ENCODE results near the gene TPGS1.

TPGS1 gene

GRCh38 chr19:463483-464207 is 43.7 kb upstream of the TPGS1 start:
- Histone ChIP-seq H3K9me3 (ENCODE audit: insufficient read depth, low read depth, low read length) (peaks cover 9% of the 10 kb centered on the region), H4K91ac (ENCODE audit: low read depth, low read length) (no peak overlapping the region), H3K36me3 (ENCODE audit: control insufficient read depth in 1 of 2, insufficient read depth in 2 of 2, low read length in 2 of 2) (no peaks in the 10 kb centered on the region), H3K23ac (ENCODE audit: low read length) (no peak overlapping the region), H3K9ac (ENCODE audit: low read length) (no peak overlapping the region), H4K12ac (ENCODE audit: low read depth, low read length) (no peak overlapping the region), H3K4me1 (ENCODE audit: control insufficient read depth in 1 of 2, insufficient read depth in 2 of 2, low read length in 2 of 2) (peaks cover 2 to 6% of the 10 kb centered on the region in 2 experiments), H3K27ac (ENCODE audit: low read depth, low read length) (no peak overlapping the region), H3K14ac (ENCODE audit: low read length) (no peak overlapping the region), H2AK5ac (ENCODE audit: low read length) (no peak overlapping the region), H4K8ac (ENCODE audit: low read depth, low read length) (no peak overlapping the region), H3K79me1 (ENCODE audit: low read length) (peaks cover 7% of the 10 kb centered on the region), H3K4ac (ENCODE audit: low read depth, low read length) (no peak overlapping the region), H3K18ac (ENCODE audit: low read length) (no peak overlapping the region), H2BK12ac (ENCODE audit: low read length) (no peak overlapping the region), H2BK5ac (ENCODE audit: low read depth, low read length, poor library complexity) (no peak overlapping the region), H3K4me2 (ENCODE audit: low read length) (no peak overlapping the region), H3K4me3 (ENCODE audit: low read depth, low read length) (no peak overlapping the region), H3K79me2 (ENCODE audit: control insufficient read depth, insufficient read depth, low read length, poor library complexity) (no peaks in the 10 kb centered on the region), H2AFZ (ENCODE audit: insufficient read depth, low read length, poor library complexity) (no peak overlapping the region), H2BK120ac (ENCODE audit: insufficient read depth, low read length, poor library complexity) (no peak overlapping the region), H3K27me3 (ENCODE audit: insufficient read depth, low read length) (peaks cover 5% of the 10 kb centered on the region)
- no peak for DNase-seq
- no CpG with 5 or more reads among the region's 35 CpGs for WGBS (ENCODE audit: extremely low coverage, insufficient coverage, insufficient read length)

- H3K27me3 ChIP-seq (ENCODE audit: insufficient read depth, low read length): peaks cover 5% of the 10 kb centered on the region
- no CpG with 5 or more reads among the region's 9 CpGs for WGBS (ENCODE audit: extremely low coverage, insufficient coverage, insufficient read length)
- no peaks in the 10 kb centered on the region for H3K79me2 ChIP-seq (ENCODE audit: control insufficient read depth, insufficient read depth, low read length, poor library complexity)
- H3K36me3 ChIP-seq (ENCODE audit: control insufficient read depth in 1 of 2, insufficient read depth in 2 of 2, low read length in 2 of 2): no peaks in the 10 kb centered on the region
- H3K4me3 ChIP-seq (ENCODE audit: low read depth, low read length): no peak overlapping the region
- no peak overlapping the region for H2AK5ac ChIP-seq (ENCODE audit: low read length)
- no peak overlapping the region for H3K23ac ChIP-seq (ENCODE audit: low read length)
- no peak overlapping the region for H3K14ac ChIP-seq (ENCODE audit: low read length)
- H3K9ac ChIP-seq (ENCODE audit: low read length): no peak overlapping the region
- H2BK120ac ChIP-seq (ENCODE audit: insufficient read depth, low read length, poor library complexity): no peak overlapping the region
- peaks cover 10% of the 10 kb centered on the region for H3K9me3 ChIP-seq (ENCODE audit: insufficient read depth, low read depth, low read length)
- no peak overlapping the region for H3K27ac ChIP-seq (ENCODE audit: low read depth, low read length)
- peaks cover 2 to 6% of the 10 kb centered on the region in 2 experiments for H3K4me1 ChIP-seq (ENCODE audit: control insufficient read depth in 1 of 2, insufficient read depth in 2 of 2, low read length in 2 of 2)
- no peak overlapping the region for H2BK5ac ChIP-seq (ENCODE audit: low read depth, low read length, poor library complexity)
- H3K79me1 ChIP-seq (ENCODE audit: low read length): peaks cover 7% of the 10 kb centered on the region
- no peak for DNase-seq
- H4K91ac ChIP-seq (ENCODE audit: low read depth, low read length): no peak overlapping the region
- H4K12ac ChIP-seq (ENCODE audit: low read depth, low read length): no peak overlapping the region
- no peak overlapping the region for H3K18ac ChIP-seq (ENCODE audit: low read length)
- no peak overlapping the region for H3K4ac ChIP-seq (ENCODE audit: low read depth, low read length)
- H3K4me2 ChIP-seq (ENCODE audit: low read length): no peak overlapping the region
- no peak overlapping the region for H2AFZ ChIP-seq (ENCODE audit: insufficient read depth, low read length, poor library complexity)
- H4K8ac ChIP-seq (ENCODE audit: low read depth, low read length): no peak overlapping the region
- H2BK12ac ChIP-seq (ENCODE audit: low read length): no peak overlapping the region
These were observed 43.1 kb upstream of the TPGS1 start for GRCh38 chr19:464208-464545.

- peak overlapping the region; percentile 35 for H3K4me3 ChIP-seq (ENCODE audit: low read depth, low read length)
- no peak for DNase-seq
- no peaks in the 10 kb centered on the region for H3K36me3 ChIP-seq (ENCODE audit: control insufficient read depth in 1 of 2, insufficient read depth in 2 of 2, low read length in 2 of 2)
- H2BK12ac ChIP-seq (ENCODE audit: low read length): no peak overlapping the region
- WGBS (ENCODE audit: extremely low coverage, insufficient coverage, insufficient read length): 100% methylated on average over 2 of the region's 3 CpGs
- no peak overlapping the region for H3K18ac ChIP-seq (ENCODE audit: low read length)
- no peak overlapping the region for H3K23ac ChIP-seq (ENCODE audit: low read length)
- H3K27me3 ChIP-seq (ENCODE audit: insufficient read depth, low read length): peaks cover 5% of the 10 kb centered on the region
- no peak overlapping the region for H2AK5ac ChIP-seq (ENCODE audit: low read length)
- no peak overlapping the region for H2AFZ ChIP-seq (ENCODE audit: insufficient read depth, low read length, poor library complexity)
- no peak overlapping the region for H4K12ac ChIP-seq (ENCODE audit: low read depth, low read length)
- no peak overlapping the region for H3K4ac ChIP-seq (ENCODE audit: low read depth, low read length)
- no peak overlapping the region for H3K14ac ChIP-seq (ENCODE audit: low read length)
- no peaks in the 10 kb centered on the region for H3K79me2 ChIP-seq (ENCODE audit: control insufficient read depth, insufficient read depth, low read length, poor library complexity)
- no peak overlapping the region for H4K8ac ChIP-seq (ENCODE audit: low read depth, low read length)
- H3K9ac ChIP-seq (ENCODE audit: low read length): no peak overlapping the region
- peaks cover 2% of the 10 kb centered on the region in 2 experiments for H3K4me1 ChIP-seq (ENCODE audit: control insufficient read depth in 1 of 2, insufficient read depth in 2 of 2, low read length in 2 of 2)
- H4K91ac ChIP-seq (ENCODE audit: low read depth, low read length): no peak overlapping the region
- H2BK120ac ChIP-seq (ENCODE audit: insufficient read depth, low read length, poor library complexity): no peak overlapping the region
- H3K79me1 ChIP-seq (ENCODE audit: low read length): peaks cover 3% of the 10 kb centered on the region
- H2BK5ac ChIP-seq (ENCODE audit: low read depth, low read length, poor library complexity): no peak overlapping the region
- H3K27ac ChIP-seq (ENCODE audit: low read depth, low read length): no peak overlapping the region
- H3K4me2 ChIP-seq (ENCODE audit: low read length): no peak overlapping the region
- peaks cover 10% of the 10 kb centered on the region for H3K9me3 ChIP-seq (ENCODE audit: insufficient read depth, low read depth, low read length)
These were observed 42.1 kb upstream of the TPGS1 start for GRCh38 chr19:465056-465816.

- Histone ChIP-seq H3K4me3 (ENCODE audit: low read depth, low read length) (no peak overlapping the region), H2BK120ac (ENCODE audit: insufficient read depth, low read length, poor library complexity) (no peak overlapping the region)
These were observed 39.7 kb upstream of the TPGS1 start for GRCh38 chr19:467554-467953.

More at GRCh38 chr19:467554-467953, 39.7 kb upstream of the TPGS1 start:
- DNase-seq: no peak
- no peaks in the 10 kb centered on the region for H3K36me3 ChIP-seq (ENCODE audit: control insufficient read depth in 1 of 2, insufficient read depth in 2 of 2, low read length in 2 of 2)
- H4K12ac ChIP-seq (ENCODE audit: low read depth, low read length): no peak overlapping the region
- H2AK5ac ChIP-seq (ENCODE audit: low read length): no peak overlapping the region
- no peak overlapping the region for H2AFZ ChIP-seq (ENCODE audit: insufficient read depth, low read length, poor library complexity)
- H2BK12ac ChIP-seq (ENCODE audit: low read length): no peak overlapping the region
- peaks cover 10% of the 10 kb centered on the region for H3K9me3 ChIP-seq (ENCODE audit: insufficient read depth, low read depth, low read length)
- no peaks in the 10 kb centered on the region for H3K79me2 ChIP-seq (ENCODE audit: control insufficient read depth, insufficient read depth, low read length, poor library complexity)
- H3K27ac ChIP-seq (ENCODE audit: low read depth, low read length): no peak overlapping the region
- no peak overlapping the region for H2BK5ac ChIP-seq (ENCODE audit: low read depth, low read length, poor library complexity)
- no CpG with 5 or more reads among the region's 11 CpGs for whole genome bisulfite sequencing (ENCODE audit: extremely low coverage, insufficient coverage, insufficient read length)
- H3K4me2 ChIP-seq (ENCODE audit: low read length): no peak overlapping the region
- no peak overlapping the region for H3K18ac ChIP-seq (ENCODE audit: low read length)
- H4K8ac ChIP-seq (ENCODE audit: low read depth, low read length): no peak overlapping the region
- H3K4me1 ChIP-seq (ENCODE audit: control insufficient read depth in 1 of 2, insufficient read depth in 2 of 2, low read length in 2 of 2): no peaks in the 10 kb centered on the region
- no peaks in the 10 kb centered on the region for H3K27me3 ChIP-seq (ENCODE audit: insufficient read depth, low read length)
- no peaks in the 10 kb centered on the region for H3K79me1 ChIP-seq (ENCODE audit: low read length)
- H3K14ac ChIP-seq (ENCODE audit: low read length): no peak overlapping the region
- H3K23ac ChIP-seq (ENCODE audit: low read length): no peak overlapping the region
- no peak overlapping the region for H3K9ac ChIP-seq (ENCODE audit: low read length)
- H4K91ac ChIP-seq (ENCODE audit: low read depth, low read length): no peak overlapping the region
- no peak overlapping the region for H3K4ac ChIP-seq (ENCODE audit: low read depth, low read length)
